ENCODE data around the gene EXOC3.
"Not testable (repeated sequence)": the region's sequence is repeated elsewhere in the genome, so short reads cannot be mapped to it uniquely, and the experiment has no call there.

Gene EXOC3

GRCh38 chr5:474840-475661, 32.1 kb downstream of the EXOC3 start:
- DNase-seq, result no peak

DNA sequence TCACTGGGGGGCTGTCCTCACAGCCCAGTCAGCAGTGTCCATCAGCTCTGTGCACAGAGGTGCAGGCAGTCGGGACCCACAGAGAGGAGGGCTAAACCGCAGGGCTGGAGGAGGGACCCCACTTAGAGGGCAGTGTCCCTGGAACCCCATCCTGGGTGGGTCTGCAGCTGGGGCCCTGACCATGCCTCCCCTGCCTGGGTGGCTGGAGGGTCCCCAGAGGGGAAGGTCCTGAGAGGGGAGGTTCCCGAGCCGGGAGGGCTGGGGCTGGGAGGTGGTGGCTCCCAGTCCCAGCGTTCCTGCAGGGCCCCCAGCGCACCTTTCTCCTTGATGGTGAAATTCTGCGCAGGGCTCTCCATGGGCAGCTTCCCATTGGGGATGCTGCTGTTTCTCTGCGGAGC, 32.7 kb downstream of the EXOC3 start:
- no peak for DNase-seq

- DNase-seq, result no peak
Measured at GRCh38 chr5:476102-476813, 33.3 kb downstream of the EXOC3 start.

- DNase-seq, result no peak
Measured at GRCh38 chr5:476814-477175, 33.8 kb downstream of the EXOC3 start.

GRCh38 chr5:477247-477646, 34.3 kb downstream of the EXOC3 start:
- DNase-seq, result no peak

DNA sequence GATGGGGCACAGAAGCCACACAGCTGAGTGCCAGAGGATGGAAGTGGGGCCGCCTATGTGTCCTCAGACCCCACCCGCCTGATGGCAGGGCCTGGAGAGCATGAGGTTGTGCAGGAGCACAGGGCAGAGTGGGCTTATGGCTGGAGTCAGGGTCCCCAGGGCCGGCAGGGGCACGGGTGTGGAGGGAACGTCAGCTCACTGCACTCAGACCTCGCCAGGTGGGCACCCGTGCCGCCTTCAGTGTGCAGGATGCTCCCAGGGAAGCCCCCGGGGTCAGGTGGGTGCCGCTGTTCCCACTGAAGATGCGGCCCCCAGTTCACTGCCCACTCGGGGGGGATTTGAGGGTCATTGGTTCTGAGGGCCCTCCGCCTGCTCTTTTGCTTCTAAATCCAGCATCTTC, 34.9 kb downstream of the EXOC3 start:
- no peak for DNase-seq

DNA sequence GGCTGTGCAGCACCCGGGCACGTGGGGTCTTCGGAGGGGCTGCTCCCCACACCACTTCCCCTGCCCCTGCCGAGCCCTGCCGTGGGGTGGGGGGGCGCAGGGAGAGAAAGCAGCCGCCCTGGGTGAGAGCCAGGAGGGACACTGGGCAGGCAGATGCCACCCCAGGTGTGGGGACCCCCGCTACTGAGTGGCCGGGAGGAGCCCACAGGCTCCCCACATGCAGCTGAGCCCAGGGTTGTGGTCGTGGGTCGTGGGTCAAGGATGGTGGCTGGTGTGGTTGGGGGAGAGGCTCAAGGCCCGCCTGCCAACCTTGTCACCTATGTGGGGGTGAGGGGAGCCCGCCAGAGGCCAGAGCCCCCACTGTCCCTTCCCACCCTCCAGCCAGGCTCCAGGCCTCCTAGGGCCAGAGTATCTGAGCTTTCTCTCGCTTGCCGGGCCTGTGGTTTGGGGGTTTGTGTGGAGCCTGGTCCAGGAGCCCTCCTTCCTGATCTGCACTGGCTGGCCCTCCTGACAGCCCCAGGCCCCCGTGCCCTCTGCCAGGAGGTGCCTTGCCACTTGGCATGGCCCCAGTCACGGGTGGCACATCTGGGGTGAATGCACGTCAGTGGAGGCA, 35.5 kb downstream of the EXOC3 start:
- no peak for DNase-seq

DNA sequence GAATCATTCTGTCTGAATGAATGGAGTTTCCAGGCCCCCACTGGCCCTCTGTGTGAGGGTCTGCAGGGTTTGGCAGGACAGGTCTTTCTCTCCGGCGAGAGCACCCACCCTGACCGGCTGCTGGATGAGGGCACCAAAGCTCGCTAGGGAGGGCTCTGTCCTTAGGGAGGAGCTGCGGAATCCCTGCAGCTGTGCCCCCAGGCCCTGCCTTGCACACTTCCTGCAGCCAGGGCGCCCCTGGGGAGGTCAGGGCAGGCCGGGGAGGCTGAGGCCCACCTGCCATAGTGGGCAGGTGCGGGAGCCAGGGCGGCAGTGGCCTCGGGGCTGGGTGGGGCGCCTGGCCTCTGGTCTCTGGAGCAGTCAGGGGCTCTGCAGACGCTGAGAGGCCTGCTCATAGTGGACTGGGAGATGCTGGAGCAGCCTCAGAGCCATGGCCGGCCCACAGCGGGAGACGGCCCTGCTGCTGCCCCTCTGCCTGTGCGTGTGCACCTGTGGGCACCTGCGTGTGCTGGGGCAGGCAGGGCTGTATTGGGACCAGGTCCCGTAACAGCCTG, 36.1 kb downstream of the EXOC3 start:
- no peak for DNase-seq

- no peak for DNase-seq
Measured at GRCh38 chr5:479566-480319, 36.8 kb downstream of the EXOC3 start.

GRCh38 chr5:481347-481746, 38.4 kb downstream of the EXOC3 start:
- no peak for DNase-seq

GRCh38 chr5:482021-482420, 39.0 kb downstream of the EXOC3 start:
- DNase-seq, result no peak

DNA sequence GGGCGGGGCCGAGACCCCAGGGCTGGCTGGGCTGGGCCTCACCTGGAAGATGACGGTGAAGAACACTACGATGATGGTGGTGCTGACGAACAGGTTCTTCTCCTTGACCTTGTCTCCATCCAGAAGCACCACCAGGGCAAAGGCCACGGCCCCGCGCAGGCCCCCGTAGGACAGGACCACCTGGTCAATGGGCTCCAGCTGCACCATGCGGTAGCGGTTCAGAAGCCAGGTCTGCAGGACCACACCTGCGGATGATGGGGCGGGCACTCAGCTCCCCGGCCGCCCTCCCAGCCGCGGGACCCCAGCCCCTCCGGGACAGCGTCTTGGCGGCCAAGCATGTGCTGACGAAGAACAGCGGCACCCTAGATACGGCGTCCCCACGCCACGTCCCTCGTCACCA, 39.5 kb downstream of the EXOC3 start:
- no peak for DNase-seq

GRCh38 chr5:483011-483410, 40.0 kb downstream of the EXOC3 start:
- DNase-seq, result no peak

GRCh38 chr5:483434-484140, 40.6 kb downstream of the EXOC3 start:
- DNase-seq, result no peak

- DNase-seq, result no peak
Measured at GRCh38 chr5:484556-484955, 41.6 kb downstream of the EXOC3 start.

- no peak for DNase-seq
Measured at GRCh38 chr5:485113-485945, 42.4 kb downstream of the EXOC3 start.

GRCh38 chr5:485946-486491, 43.0 kb downstream of the EXOC3 start:
- no peak for DNase-seq

DNA sequence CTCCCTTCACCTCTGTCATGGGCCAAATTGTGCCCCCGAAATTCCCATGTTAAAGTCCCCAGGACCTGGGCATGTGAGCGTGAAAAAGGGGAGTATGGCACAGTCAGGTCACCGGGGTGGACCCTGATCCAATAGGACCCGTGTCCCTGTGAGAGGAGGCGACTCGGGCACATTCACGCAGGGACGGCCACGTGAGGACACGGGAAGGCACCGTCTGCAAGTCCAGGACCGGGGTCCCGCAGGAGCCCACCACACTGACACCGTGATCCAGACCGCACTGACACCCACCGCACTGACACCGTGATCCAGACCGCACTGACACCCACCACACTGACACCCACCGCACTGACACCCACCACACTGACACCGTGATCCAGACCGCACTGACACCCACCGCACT, 43.6 kb downstream of the EXOC3 start:
- DNase-seq, result not testable (repeated sequence)

DNA sequence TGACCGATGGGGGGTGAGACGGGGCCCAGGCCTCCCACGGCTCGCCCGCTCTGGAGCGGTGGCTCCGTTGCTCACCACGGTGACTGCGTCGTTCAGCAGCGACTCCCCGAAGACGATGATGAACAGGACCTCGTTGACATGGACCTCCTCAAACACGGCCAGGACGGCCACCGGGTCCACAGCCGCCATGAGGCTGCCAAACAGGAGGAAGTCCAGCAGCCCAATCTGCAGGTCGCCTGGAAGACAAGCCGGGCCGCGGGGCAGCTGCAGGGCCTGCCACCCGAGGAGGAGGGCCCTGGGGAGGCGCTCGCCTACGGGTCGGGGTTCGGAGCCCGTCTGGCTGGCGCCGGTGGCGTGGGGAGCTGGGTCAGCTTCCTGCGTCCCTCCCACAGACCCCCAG, 45.3 kb downstream of the EXOC3 start:
- DNase-seq, result no peak

DNA sequence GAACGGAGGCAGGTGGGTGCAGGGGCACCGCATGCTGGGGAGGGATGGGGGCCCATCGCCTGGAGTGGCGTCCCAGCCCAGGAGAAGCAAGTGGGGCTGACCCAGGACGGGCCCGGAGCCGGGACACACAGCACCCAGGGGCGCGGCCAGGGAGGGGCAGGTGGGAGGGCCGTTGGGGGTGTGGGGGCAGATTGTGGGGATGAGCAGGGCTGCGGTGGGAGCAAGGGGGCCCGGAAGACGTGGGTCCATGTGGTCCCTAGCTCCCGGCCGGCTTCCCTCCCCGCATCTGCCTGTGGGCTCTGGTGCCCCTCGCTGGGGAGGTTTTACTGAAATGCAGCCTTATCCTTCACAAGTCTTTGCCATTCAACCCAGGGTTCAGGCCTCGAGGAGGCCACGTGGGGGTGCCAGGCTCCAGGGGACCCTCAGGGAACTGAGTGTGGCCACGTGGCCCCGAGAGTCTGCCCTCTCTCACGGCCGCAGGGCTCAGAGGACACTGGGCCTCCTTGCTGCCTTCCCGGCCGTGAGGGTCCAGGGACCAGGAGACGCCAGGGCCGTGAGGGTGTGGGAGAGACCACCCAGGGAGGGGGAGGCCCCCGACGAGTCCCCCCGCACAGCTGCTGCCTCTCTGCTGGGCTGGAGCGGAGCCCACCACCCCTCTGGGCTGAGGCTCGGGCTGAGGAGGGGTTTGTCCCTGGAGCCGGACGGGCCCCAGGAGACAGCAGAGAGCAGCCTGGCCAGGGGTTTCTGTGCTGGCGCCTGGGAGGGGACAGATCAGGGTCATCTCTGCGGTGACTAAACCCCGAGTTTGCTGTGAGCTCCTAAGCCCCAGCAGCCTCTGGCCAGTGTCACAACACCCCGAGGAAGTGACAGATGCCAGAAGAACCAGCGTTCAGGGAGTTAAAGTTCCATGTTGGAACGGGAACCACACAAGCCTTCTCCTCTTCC, 46.0 kb downstream of the EXOC3 start:
- no peak for DNase-seq

All from NCI-H1930 (cell line).